Astrocyte (in vitro differentiated cells and primary cell): ENCODE data around the gene ATRNL1. TPM values are rescaled to one million over a fixed set of nuclear protein-coding genes. Genes with fewer than 3 reads are reported as not detected.

Source experiments
- DNase-seq: peaks from one replicate; pipeline ENCODE4 v3.0.0-alpha.2; 2010; ENCODE audit warnings: low read depth
- FAIRE-seq: peaks from 2 replicates; lab custom pipeline; 2011; peaks lifted over from hg19 to GRCh38; lab: Jason Lieb, UNC
- H2AFZ ChIP-seq: 2 replicates; pipeline ENCODE4 v1.6.0; 2012; ENCODE audit warnings: low read depth, low read length, inconsistent platforms
- H3K27ac ChIP-seq: 2 replicates; pipeline ENCODE4 v1.5.1; 2011; ENCODE audit warnings: low read depth, low read length, inconsistent platforms
- H3K27me3 ChIP-seq: 2 replicates; pipeline ENCODE4 v1.6.0; 2011; ENCODE audit warnings: low read length, inconsistent platforms; ENCODE audit not compliant: insufficient read depth
- H3K36me3 ChIP-seq: 2 replicates; pipeline ENCODE4 v1.5.1; 2011; ENCODE audit warnings: low read length, inconsistent platforms; ENCODE audit not compliant: insufficient read depth
- H3K4me1 ChIP-seq: 2 replicates; pipeline ENCODE4 v1.5.1; 2011; ENCODE audit warnings: low read length, inconsistent platforms; ENCODE audit not compliant: insufficient read depth
- H3K4me2 ChIP-seq: 2 replicates; pipeline ENCODE4 v1.6.0; 2012; ENCODE audit warnings: low read length, inconsistent platforms
- H3K4me3 ChIP-seq: 2 replicates; pipeline ENCODE4 v1.5.1; 2011; ENCODE audit warnings: low read depth, mild to moderate bottlenecking, low read length, inconsistent platforms; ENCODE audit not compliant: insufficient read depth
- H3K79me2 ChIP-seq: 2 replicates; pipeline ENCODE4 v1.6.0; 2012; ENCODE audit warnings: mild to moderate bottlenecking, low read length, inconsistent platforms; ENCODE audit not compliant: insufficient read depth
- H3K9ac ChIP-seq: 2 replicates; pipeline ENCODE4 v1.6.0; 2012; ENCODE audit warnings: mild to moderate bottlenecking, low read length, inconsistent platforms
- H3K9me3 ChIP-seq: 2 replicates; pipeline ENCODE4 v1.5.1; 2012; ENCODE audit warnings: low read depth, mild to moderate bottlenecking, low read length, inconsistent platforms; ENCODE audit not compliant: insufficient read depth
- H4K20me1 ChIP-seq: 2 replicates; pipeline ENCODE4 v1.6.0; 2012; ENCODE audit warnings: low read length, inconsistent platforms; ENCODE audit not compliant: insufficient read depth
- H3K27ac Mint-ChIP-seq: one replicate; pipeline ENCODE4 v1.8.0; 2021; ENCODE audit warnings: mild to moderate bottlenecking, mixed read lengths; ENCODE audit not compliant: unreplicated experiment
- H3K27me3 Mint-ChIP-seq: one replicate; pipeline ENCODE4 v1.8.0; 2021; ENCODE audit warnings: low read depth, mixed read lengths; ENCODE audit not compliant: unreplicated experiment
- H3K36me3 Mint-ChIP-seq: one replicate; pipeline ENCODE4 v1.8.0; 2021; ENCODE audit warnings: low read depth, mixed read lengths; ENCODE audit not compliant: unreplicated experiment
- H3K4me1 Mint-ChIP-seq: one replicate; pipeline ENCODE4 v1.8.0; 2021; ENCODE audit warnings: low read depth, mixed read lengths; ENCODE audit not compliant: unreplicated experiment
- H3K4me3 Mint-ChIP-seq: one replicate; pipeline ENCODE4 v1.8.0; 2021; ENCODE audit warnings: mild to moderate bottlenecking, moderate library complexity, mixed read lengths; ENCODE audit not compliant: unreplicated experiment
- H3K9me3 Mint-ChIP-seq: one replicate; pipeline ENCODE4 v1.8.0; 2021; ENCODE audit warnings: mild to moderate bottlenecking, mixed read lengths; ENCODE audit not compliant: unreplicated experiment
- EZH2 ChIP-seq: IDR thresholded peaks from 2 replicates; pipeline ENCODE4 v1.6.1; 2012; ENCODE audit warnings: mild to moderate bottlenecking, low read length, inconsistent platforms; ENCODE audit not compliant: insufficient read depth
- total RNA-seq: library from RNA; stranded (reverse); gene quantifications from 2 replicates; pipeline ENCODE4 v1.2.1, GENCODE V29; 2021
- TF ChIP-seq, protein P1 (sequence below): IDR thresholded peaks from 2 replicates; pipeline ENCODE4 v1.5.1; 2011; ENCODE audit warnings: low read depth, mild to moderate bottlenecking, inconsistent platforms, low read length, moderate library complexity; ENCODE audit not compliant: insufficient read depth

The ATRNL1 gene
- total RNA-seq, 1 donor from 2014 or later: 17.5 TPM

DNA sequence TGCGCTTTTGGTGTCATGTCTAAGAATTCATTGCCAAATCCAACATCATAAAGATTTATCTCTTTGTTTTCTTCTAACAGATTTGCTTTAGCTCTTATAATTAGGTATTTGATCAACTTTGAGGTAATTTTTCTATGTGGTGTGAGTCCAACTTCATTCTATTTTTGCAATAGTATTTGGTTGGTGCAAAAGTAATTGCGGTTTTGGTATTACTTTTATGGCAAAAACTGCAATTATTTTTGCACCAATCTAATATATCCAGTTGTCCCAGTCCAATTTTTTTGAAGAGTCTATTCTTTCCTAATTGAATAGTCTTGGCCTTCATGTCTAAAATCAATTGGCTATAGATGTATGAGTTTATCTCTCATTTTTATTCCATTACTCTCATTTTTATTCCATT lies 535.5 kb downstream of the ATRNL1 start:
- no peak for TF ChIP-seq EZH2
- TF ChIP-seq, protein P1, sequence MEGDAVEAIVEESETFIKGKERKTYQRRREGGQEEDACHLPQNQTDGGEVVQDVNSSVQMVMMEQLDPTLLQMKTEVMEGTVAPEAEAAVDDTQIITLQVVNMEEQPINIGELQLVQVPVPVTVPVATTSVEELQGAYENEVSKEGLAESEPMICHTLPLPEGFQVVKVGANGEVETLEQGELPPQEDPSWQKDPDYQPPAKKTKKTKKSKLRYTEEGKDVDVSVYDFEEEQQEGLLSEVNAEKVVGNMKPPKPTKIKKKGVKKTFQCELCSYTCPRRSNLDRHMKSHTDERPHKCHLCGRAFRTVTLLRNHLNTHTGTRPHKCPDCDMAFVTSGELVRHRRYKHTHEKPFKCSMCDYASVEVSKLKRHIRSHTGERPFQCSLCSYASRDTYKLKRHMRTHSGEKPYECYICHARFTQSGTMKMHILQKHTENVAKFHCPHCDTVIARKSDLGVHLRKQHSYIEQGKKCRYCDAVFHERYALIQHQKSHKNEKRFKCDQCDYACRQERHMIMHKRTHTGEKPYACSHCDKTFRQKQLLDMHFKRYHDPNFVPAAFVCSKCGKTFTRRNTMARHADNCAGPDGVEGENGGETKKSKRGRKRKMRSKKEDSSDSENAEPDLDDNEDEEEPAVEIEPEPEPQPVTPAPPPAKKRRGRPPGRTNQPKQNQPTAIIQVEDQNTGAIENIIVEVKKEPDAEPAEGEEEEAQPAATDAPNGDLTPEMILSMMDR: no peak
- no peak overlapping the region for H3K9ac ChIP-seq
- DNase-seq (no peak), FAIRE-seq (no peak)
- H4K20me1 ChIP-seq: no peaks in the 10 kb centered on the region
- H3K27ac ChIP-seq: no peak overlapping the region
- Mint-ChIP-seq H3K9me3 (no peaks in the 10 kb centered on the region), H3K36me3 (no peaks in the 10 kb centered on the region), H3K27ac (no peak overlapping the region), H3K27me3 (no peaks in the 10 kb centered on the region), H3K4me1 (peaks cover 6% of the 10 kb centered on the region), H3K4me3 (no peak overlapping the region)
- no peaks in the 10 kb centered on the region for H3K4me1 ChIP-seq
- H2AFZ ChIP-seq: no peak overlapping the region
- no peaks in the 10 kb centered on the region for H3K27me3 ChIP-seq
- no peaks in the 10 kb centered on the region for H3K9me3 ChIP-seq
- no peak overlapping the region for H3K4me3 ChIP-seq
- H3K79me2 ChIP-seq: no peaks in the 10 kb centered on the region
- no peak overlapping the region for H3K4me2 ChIP-seq
- H3K36me3 ChIP-seq: no peaks in the 10 kb centered on the region

DNA sequence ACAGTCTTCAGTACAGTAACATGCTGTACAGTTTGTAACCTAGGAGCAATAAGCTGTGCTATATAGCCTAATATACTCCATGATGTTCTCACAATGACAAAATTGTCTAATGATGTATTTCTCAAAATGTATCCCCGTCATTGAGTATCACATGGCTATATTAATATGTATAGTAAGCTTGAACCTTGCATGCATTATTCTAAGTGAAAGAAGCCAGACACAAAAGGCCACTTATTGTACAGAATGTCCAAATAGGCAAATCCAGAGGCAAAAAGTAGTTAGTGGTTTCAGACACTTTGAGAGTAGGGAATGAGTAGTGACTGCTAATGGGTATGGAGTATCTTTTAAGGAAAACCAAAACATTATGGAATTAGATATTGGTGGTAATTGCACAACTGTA lies 545.1 kb downstream of the ATRNL1 start:
- Histone ChIP-seq H3K36me3 (no peaks in the 10 kb centered on the region), H3K4me1 (no peaks in the 10 kb centered on the region), H2AFZ (no peak overlapping the region), H3K4me3 (no peak overlapping the region), H3K4me2 (no peak overlapping the region), H3K79me2 (no peaks in the 10 kb centered on the region), H3K27ac (no peak overlapping the region), H3K9me3 (no peaks in the 10 kb centered on the region), H4K20me1 (no peaks in the 10 kb centered on the region), H3K27me3 (no peaks in the 10 kb centered on the region), H3K9ac (no peak overlapping the region)
- TF ChIP-seq, protein P1: no peak
- no peak for TF ChIP-seq EZH2
- Mint-ChIP-seq H3K27me3 (no peaks in the 10 kb centered on the region), H3K4me1 (no peaks in the 10 kb centered on the region), H3K4me3 (no peak overlapping the region), H3K9me3 (no peaks in the 10 kb centered on the region), H3K27ac (no peak overlapping the region), H3K36me3 (no peaks in the 10 kb centered on the region)
- FAIRE-seq (no peak), DNase-seq (no peak)

- Mint-ChIP-seq H3K27me3 (no peaks in the 10 kb centered on the region), H3K4me3 (no peak overlapping the region), H3K9me3 (no peaks in the 10 kb centered on the region), H3K4me1 (no peaks in the 10 kb centered on the region), H3K36me3 (no peaks in the 10 kb centered on the region), H3K27ac (no peak overlapping the region)
- Histone ChIP-seq H3K4me1 (no peaks in the 10 kb centered on the region), H3K27me3 (no peaks in the 10 kb centered on the region), H3K36me3 (no peaks in the 10 kb centered on the region), H3K4me3 (no peak overlapping the region), H3K9me3 (no peaks in the 10 kb centered on the region), H3K9ac (no peak overlapping the region), H2AFZ (no peak overlapping the region), H3K27ac (no peak overlapping the region), H3K79me2 (no peaks in the 10 kb centered on the region), H4K20me1 (no peaks in the 10 kb centered on the region), H3K4me2 (no peak overlapping the region)
- FAIRE-seq: no peak
- DNase-seq: no peak
- no peak for TF ChIP-seq EZH2
- TF ChIP-seq, protein P1: no peak
These were observed 556.1 kb downstream of the ATRNL1 start for GRCh38 chr10:115649217-115649616.
